Type B pancreatic cell (in vitro differentiated cells): ENCODE data around the gene ST8SIA6. TPM values are rescaled to one million over a fixed set of nuclear protein-coding genes. Genes with fewer than 3 reads are reported as not detected.
A peak's percentile ranks its signal among the peaks of the same experiment; 100 is the strongest.
"Not testable (repeated sequence)": the region's sequence is repeated elsewhere in the genome, so short reads cannot be mapped to it uniquely, and the experiment has no call there.

Experiments used
- DNase-seq: peaks from one replicate; pipeline ENCODE4 v3.0.0; 2021; ENCODE audit warnings: mixed read lengths; ENCODE audit not compliant: unreplicated experiment; ENCODE audit errors: extremely low spot score
- H3K27ac Mint-ChIP-seq: 2 replicates; pipeline ENCODE4 v1.8.0; 2021; ENCODE audit warnings: mild to moderate bottlenecking, mixed read lengths
- H3K27me3 Mint-ChIP-seq: 2 replicates; pipeline ENCODE4 v1.8.0; 2021; ENCODE audit warnings: mixed read lengths
- H3K36me3 Mint-ChIP-seq: 2 replicates; pipeline ENCODE4 v1.8.0; 2021; ENCODE audit warnings: mixed read lengths
- H3K4me1 Mint-ChIP-seq: one replicate; pipeline ENCODE4 v1.8.0; 2021; ENCODE audit warnings: mixed read lengths; ENCODE audit not compliant: unreplicated experiment
- H3K4me3 Mint-ChIP-seq: 2 replicates; pipeline ENCODE4 v1.8.0; 2021; ENCODE audit warnings: mild to moderate bottlenecking, mixed read lengths
- H3K9me3 Mint-ChIP-seq: 2 replicates; pipeline ENCODE4 v1.8.0; 2021; ENCODE audit warnings: mixed read lengths
- CTCF ChIP-seq: fragments of 200-600 bp; sonication (generic); conservative IDR thresholded peaks from 2 replicates; pipeline ENCODE4 v1.5.0; 2021; ENCODE audit warnings: antibody characterized with exemption, mild to moderate bottlenecking
- total RNA-seq: library from RNA; stranded (reverse); gene quantifications from 2 replicates; pipeline ENCODE4 v1.2.1, GENCODE V29; 2021; ENCODE audit warnings: low replicate concordance

ST8SIA6 gene
- total RNA-seq, 1 donor from 2014 or later = 1.8 TPM

GRCh38 chr10:17409170-17409733 is 45.1 kb downstream of the ST8SIA6 start:
- peak; percentile 64 for TF ChIP-seq CTCF
- no peak for DNase-seq
- H3K4me3 Mint-ChIP-seq = no peak overlapping the region
- H3K27me3 Mint-ChIP-seq = peaks cover 3% of the 10 kb centered on the region
- H3K36me3 Mint-ChIP-seq = no peaks in the 10 kb centered on the region
- no peak overlapping the region for H3K27ac Mint-ChIP-seq
- H3K4me1 Mint-ChIP-seq = peaks cover 5% of the 10 kb centered on the region
- peaks cover 8% of the 10 kb centered on the region for H3K9me3 Mint-ChIP-seq

DNA sequence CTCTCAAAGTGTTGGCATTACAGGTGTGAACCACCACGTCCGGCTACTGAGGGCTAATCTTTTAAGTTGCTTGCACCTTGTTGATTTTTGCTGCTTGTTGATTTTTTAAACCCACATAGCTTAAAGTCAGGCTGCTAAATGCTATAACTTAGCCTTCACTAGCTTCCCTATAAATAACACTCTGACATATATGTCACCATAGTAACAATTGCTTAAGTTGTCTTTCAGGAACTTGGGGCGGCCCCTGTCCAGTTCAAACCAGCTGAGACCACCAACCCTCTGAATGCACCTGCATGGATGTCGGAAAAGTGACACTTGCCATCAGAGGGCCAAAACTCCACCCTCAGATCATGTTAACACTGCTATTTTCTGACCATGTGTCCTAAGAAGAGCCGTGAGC is 47.3 kb downstream of the ST8SIA6 start:
- Mint-ChIP-seq H3K4me3 (no peak overlapping the region), H3K27me3 (peaks cover 3% of the 10 kb centered on the region), H3K36me3 (no peaks in the 10 kb centered on the region), H3K4me1 (peaks cover 5% of the 10 kb centered on the region), H3K27ac (no peak overlapping the region), H3K9me3 (peaks cover 8% of the 10 kb centered on the region)
- no peak for TF ChIP-seq CTCF
- no peak for DNase-seq

GRCh38 chr10:17406036-17406834 is 48.2 kb downstream of the ST8SIA6 start:
- H3K4me3 Mint-ChIP-seq = no peak overlapping the region
- DNase-seq = no peak
- no peak for TF ChIP-seq CTCF
- H3K27ac Mint-ChIP-seq = no peak overlapping the region
- H3K4me1 Mint-ChIP-seq = peaks cover 5% of the 10 kb centered on the region
- H3K36me3 Mint-ChIP-seq = no peaks in the 10 kb centered on the region
- H3K27me3 Mint-ChIP-seq = peaks cover 3% of the 10 kb centered on the region
- peaks cover 8% of the 10 kb centered on the region for H3K9me3 Mint-ChIP-seq

DNA sequence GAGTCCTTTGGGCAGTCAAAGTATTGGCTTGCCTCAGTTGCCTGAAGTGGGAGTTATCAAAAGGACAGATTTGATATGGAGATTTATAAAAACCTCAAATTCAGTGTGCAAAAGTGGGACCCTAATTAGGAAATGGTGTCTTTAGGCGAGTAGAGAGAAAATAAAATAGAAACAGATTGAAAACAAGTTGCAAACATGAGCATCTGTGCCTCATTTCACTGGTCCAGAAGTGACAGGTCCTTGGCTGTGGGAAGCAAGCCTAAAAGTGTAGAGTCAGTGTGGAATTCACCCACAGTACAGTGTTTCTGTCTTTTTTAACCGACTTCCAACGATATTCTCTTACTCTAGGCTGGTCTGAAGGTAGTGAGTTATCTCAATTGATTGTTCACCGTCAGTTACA is 51.2 kb downstream of the ST8SIA6 start:
- Mint-ChIP-seq H3K27ac (no peak overlapping the region), H3K36me3 (no peaks in the 10 kb centered on the region), H3K9me3 (peaks cover 8% of the 10 kb centered on the region), H3K4me3 (no peak overlapping the region), H3K27me3 (peaks cover 3% of the 10 kb centered on the region), H3K4me1 (peaks cover 5% of the 10 kb centered on the region)
- DNase-seq = no peak
- no peak for TF ChIP-seq CTCF

GRCh38 chr10:17402040-17402439 is 52.4 kb downstream of the ST8SIA6 start:
- DNase-seq, H3K4me3 Mint-ChIP-seq, H3K4me1 Mint-ChIP-seq, H3K27me3 Mint-ChIP-seq, H3K9me3 Mint-ChIP-seq, H3K36me3 Mint-ChIP-seq, H3K27ac Mint-ChIP-seq: not testable (repeated sequence)

DNA sequence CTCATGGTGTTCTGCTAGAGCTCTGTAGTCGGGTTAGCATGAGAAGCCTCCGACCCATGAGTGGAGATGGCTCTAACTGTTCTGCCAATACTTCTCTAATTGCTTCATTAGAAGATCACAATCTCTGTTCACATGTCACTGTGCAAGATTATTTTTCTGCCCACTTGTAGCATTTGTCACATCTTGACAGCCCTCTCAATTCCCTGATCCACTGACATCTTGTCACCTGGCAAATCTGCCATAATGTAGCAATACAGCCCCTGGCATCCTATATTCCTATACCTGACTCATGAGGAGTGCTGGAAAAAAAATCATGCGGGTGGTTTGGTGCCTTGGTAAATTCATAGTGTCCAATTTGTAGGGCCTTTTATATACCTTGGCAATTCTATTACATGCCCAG is 58.4 kb downstream of the ST8SIA6 start:
- no peak for DNase-seq
- Mint-ChIP-seq H3K9me3 (no peaks in the 10 kb centered on the region), H3K4me3 (no peak overlapping the region), H3K27me3 (no peaks in the 10 kb centered on the region), H3K4me1 (no peaks in the 10 kb centered on the region), H3K27ac (no peak overlapping the region), H3K36me3 (no peaks in the 10 kb centered on the region)
- TF ChIP-seq CTCF = no peak
